Stimulated activated CD8-positive, alpha-beta memory T cell treated with anti-CD3 and anti-CD28 coated beads, Interleukin-7, amount 100 ng/mL, for 48 hours (primary cell): Measurements from ENCODE around the gene SMYD3.

ENCODE experiments used
- DNase-seq, 2 donors: peaks; one replicate each; pipeline ENCODE4 v3.0.0-alpha.2; 2020; ENCODE audit warnings: low read depth in 1 of 2; ENCODE audit errors: extremely low read depth in 1 of 2

SMYD3 gene

DNA sequence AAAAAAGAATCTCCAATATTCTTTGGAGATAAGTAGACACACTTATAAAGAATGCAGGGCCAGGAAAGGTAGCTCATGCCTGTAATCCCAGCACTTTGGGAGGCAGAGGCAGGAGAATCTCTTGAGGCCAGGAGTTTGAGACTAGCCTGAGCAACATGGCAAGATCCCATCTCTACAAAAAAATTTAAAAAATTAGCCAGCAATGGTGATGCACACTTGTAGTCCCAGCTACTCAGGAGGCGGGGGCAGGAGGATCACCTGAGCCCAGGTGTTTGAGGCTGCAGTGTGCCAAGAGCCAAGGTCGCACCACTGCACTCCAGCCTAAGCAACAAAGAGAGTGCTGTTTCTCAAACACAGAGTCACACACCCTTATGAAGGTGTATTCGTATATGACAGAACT lies 385.0 kb downstream of the SMYD3 start:
- DNase-seq: no peak

DNA sequence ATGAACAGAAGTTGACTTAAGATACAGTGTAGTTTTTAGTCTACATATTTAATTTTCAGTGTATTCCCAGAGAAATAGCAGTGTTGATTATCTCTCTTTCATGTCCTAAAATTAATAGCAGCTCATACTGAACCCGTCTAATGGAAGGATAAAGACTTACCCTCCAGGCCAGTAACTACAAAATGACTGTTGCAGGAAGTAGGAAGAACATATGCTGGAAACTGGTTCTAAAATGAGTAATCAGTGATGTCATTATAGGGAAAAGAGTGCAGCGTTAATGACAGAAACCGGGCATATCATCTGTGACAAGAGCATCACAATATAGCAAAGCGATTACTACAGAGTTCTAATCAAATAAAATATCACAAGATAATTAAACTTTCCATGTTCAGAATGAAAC lies 385.5 kb downstream of the SMYD3 start:
- DNase-seq: no peak

DNA sequence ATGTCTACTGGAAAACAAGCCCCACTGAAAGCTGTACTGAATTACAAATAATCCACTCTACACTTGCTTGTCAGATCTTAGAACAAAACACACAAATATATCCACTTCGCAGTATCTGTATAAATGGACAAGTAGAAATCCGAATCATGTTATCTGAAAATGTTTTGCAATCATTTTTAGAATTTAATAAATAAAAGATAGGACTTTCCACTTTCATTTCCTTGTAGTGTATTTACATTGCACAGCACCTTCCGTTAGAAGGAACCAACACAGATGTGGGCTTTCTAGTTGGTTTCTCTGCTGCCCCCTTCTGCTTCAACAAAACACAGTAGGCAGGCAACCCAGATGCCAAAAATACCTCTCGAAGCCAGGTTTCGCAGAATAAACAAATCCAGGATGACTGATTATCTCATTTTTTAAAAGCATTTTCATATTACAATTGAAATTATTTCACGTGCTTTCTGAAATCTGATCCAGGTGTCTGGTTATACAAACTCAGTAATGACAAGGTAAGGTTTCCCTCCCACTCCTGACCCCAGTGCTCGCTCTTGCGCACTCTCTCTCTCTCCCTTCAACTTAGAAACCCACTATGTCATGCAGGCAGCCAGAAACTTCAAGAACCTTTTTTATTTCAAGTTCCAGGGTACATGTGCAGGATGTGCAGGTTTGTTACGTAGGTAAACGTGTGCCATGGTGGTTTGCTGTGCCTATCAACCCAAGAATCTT lies 389.9 kb downstream of the SMYD3 start:
- DNase-seq: no peak

DNA sequence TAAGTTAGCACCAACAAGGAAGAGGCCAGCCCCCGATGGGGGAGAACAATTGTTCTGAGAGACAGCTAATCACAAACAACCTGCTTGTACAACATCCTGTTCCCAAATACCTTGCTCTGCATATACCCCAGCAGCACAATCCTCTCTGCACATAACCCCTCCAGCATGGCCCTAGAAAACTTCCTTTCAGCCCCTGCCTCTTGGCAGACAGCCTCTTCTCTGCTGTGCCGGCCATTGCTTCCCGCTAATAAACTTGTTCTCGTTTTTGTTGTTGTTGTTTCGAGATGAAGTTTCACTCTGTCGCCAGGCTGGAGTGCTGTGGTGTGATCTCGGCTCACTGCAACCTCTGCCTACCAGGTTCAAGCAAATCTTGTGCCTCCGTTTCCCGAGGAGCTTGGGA lies 392.7 kb downstream of the SMYD3 start:
- no peak for DNase-seq

DNA sequence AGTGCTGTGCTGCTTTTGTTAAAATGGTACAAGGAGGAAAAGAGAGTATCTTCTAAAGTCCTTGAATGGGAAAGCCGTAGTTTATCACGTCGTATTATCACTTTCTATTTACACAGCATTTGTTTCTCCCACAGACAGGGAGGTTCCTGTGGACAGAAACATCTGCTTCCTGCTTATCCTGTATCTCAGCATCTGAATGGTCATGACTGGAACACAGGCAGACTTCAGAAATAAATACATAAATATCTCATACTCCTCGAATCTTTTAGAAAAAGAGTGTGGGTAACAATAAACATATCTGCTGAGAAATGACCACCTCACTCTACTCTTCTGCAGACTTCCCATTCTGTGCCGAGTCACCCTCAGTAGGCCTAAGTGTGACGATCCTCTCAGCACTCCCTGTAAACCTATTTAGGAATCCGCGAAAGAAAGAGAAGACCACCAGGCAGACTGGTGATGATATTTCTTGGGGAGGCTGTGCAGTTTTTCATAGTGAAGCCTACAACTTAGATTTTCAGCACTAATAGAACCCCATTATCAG lies 393.5 kb downstream of the SMYD3 start:
- DNase-seq: no peak

DNA sequence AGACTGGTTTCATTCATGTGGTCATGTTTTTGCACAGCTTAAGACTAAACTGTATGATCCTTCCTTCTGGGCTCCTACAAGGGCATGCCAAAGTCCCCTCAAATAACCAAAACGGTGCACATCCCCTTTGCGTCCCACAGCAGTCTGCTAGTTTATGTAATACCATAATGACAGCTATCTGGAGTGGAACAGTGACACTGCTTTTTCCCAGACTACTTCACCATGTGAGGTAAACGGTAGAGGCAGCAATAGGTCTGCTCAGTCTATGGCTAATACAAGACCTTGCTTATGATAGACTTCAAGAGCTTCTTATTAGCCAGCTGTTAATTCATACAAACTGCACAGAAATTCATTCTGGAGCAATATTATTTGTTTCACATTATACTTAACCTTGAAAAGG lies 395.5 kb downstream of the SMYD3 start:
- DNase-seq: no peak

DNA sequence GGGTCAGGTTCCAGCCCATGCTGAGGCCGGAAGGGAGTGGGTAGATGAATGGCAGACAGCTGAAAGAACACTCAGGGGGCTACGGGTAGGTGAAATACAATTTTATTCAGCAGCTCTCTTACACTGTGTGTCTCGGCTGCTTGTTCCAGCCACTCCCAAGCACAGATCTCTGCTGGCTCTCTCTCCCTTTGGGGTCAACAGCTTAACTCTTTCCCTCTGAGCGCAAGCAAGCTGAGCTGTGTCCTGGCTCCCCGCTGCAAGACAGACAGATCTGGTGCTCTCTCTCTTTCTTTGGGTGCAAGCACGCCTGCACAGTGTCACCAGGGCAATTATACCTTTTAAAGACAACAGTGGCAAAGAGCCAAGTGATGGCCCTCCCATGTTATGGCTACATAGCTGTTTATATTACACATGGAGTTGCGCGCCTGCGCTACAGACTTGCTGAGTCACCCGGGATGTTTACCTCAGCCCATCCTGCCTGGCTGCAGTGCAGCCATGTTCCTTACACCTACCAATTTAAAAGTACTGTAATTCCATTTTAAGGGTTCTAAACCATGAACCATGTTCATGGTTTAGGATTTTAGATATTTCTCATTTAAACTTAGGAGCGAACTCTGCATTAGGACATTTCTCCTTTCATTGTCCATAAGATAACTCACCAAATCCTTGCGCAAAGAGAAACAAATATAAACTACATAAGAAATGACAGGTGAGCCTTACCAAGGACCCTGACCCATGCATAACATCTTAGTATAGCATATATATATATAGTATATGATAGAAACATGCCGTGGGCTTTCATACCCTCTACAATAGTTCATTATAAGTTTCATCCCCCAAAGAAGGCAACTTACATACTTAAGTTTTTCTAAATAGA lies 396.5 kb downstream of the SMYD3 start:
- no peak for DNase-seq

DNA sequence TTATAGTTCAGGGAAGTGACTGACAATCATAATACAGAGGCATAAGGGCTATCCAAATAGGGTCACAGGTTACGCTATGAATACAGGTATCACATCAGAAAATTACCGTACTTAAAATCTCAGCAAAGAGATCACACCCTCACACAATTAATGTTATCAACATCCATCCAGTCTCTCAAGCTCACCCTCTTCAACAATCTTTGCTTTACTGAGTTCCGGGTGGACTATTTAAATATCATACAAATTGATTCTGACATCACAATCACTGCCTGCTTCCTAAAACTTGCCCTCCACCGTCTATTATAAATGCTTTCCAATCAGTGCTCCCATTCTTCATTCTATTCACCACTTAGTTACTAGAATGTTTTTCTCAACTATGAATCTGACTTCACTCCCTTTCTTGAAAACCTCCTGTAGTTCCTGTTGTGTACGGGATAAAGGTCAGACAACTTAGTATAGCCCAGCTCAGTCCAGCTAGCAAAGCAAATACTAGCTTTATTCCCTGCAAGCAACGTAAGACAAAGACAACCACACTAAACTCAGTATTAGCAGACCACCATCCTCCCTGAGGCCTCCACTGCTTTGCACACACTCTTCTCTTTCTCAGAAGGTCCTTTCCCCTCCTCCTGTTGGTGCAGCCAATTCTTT lies 398.7 kb downstream of the SMYD3 start:
- DNase-seq: no peak

DNA sequence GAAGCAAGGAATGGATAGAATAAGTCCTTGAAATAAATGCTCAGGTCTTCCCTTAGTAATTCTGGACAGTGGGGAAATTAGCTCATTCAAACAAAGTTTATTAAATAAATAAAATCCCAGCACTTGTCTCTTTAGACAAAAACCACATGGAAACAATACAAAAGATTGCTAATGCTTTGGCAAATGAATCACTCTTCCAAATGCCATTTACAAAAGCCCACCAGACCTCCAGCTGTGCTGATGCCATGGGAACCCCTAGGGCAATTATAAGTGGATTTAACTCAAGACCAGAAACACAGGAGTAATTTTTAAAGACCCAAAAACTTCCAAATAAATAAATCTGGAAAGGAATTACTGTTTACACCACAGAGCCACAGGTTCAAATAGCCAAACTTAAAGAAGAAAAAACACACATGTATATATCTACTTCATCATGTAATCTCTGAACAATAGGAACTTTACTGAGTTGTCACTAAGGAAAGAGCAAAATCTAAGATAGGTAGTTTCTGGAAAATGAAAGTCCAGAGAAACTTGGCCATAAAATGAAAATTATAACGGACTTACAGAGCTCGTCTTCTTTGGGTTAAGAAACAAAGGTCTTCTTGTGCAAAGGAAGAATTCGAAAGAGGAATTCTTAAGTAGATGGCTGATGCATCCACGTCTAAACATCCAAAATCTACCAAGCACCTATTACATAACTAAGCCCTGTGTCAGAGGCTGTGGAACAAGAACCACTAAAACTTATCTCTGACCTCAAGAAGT lies 399.4 kb downstream of the SMYD3 start:
- DNase-seq: no peak

DNA sequence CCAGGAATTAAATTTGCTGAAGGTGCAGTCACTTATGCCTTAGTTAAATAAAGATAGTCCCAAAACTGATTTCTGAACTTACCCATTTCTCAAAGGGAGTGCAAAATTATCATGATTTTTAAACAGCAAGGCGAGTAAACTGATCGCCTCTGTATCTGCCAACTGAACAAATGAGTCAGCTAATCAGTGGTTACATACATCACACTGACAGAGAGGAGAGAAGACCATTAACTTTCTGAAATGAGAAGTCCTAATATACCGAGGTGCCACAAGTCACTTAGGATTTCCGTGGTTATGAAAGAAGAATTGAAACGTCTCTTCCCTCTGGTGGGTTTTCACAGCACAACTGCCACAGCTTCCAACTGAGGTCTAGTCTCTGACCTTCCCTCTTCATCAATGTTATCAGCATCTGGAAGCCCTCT lies 400.7 kb downstream of the SMYD3 start:
- DNase-seq: no peak

DNA sequence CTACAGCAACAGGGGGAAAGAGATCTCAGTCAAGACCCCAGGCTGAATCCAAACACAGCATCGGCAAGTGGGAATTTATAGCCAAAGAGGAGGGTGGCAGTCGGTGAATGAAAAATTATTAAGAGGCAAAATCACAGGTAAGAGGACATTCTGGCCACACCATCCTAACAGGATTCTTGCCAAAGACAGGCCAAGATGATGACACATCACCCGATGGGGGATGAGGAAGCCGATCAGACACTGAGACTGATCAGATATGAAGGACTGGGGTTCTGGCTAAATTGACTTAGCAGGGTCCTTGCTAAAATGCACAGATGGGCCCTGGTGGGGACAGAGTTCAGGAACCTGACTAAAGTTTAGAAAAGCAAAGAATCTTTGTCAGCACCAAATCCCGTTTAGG lies 402.2 kb downstream of the SMYD3 start:
- DNase-seq: no peak

DNA sequence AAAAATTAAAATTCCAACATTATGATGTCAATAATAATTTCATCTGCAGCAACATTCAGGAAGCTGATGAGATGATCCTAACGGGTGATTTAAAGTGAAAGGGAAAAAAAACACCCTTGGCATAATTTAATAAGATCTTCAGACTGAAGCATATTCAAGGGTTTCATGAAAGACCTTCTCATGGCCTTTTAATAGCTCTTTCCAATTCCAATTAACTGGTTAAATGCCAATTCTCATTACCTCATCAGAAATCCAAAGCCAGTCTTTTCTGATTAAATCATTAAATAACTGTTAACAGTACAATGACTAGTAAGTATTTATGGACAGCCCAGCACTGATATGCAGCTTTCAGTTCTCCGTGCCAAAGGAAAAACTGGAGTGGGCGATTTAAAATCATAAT lies 407.5 kb downstream of the SMYD3 start:
- no peak for DNase-seq

DNA sequence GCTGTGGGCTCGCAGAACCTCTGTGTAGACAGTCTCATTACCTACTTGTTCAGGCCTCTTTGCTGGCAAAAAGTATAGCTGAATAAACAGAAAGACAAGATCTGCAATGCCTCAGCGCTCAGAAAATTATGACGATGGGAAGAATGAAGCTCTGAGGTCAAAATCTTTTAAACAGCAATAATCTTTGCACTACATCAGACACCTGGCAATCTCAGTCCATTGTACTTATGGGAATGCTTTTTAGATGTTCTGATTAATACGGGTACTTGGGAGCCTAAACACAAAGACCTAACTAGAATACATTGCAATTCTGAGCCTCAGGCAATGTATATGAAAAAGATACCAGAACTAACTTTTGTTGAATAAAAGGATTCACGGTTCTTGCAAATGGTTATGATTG lies 410.7 kb downstream of the SMYD3 start:
- no peak for DNase-seq

DNA sequence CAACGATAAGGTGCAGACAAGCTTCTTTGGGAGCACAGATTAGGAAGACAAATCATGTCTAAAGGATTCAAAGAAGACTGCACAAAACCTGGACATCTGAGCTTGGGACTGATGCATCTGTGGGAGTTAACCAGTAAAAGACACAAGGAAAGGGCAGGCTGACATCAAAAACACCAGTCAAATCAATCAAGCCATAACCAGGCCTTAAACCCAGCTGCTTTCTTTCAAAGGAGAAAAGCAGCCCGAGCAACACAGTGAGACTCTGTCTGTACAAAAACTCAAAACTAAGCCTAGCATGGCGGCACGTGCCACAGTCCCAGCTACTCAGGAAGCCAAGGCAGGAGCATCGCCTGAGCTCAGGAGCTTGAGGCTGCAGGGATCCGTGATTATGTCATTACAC lies 411.6 kb downstream of the SMYD3 start:
- no peak for DNase-seq

DNA sequence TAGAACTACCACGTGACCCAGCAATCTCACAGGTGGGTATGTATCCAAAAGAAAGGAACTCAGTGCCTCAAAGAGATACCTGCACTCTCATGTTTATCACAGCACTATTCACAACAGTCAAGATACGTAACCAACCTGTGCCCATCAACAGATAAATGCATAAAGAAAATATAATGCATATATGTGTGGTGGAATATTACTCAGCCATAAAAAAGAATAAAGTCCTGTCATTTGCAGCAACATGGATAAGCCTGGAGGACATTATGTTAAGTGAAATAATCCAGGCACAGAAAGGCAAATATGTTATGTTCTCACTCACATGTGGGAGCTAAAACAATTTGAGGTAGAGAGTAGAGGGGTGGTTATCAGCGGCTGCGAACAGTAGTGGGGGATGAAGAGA lies 413.8 kb downstream of the SMYD3 start:
- no peak for DNase-seq

DNA sequence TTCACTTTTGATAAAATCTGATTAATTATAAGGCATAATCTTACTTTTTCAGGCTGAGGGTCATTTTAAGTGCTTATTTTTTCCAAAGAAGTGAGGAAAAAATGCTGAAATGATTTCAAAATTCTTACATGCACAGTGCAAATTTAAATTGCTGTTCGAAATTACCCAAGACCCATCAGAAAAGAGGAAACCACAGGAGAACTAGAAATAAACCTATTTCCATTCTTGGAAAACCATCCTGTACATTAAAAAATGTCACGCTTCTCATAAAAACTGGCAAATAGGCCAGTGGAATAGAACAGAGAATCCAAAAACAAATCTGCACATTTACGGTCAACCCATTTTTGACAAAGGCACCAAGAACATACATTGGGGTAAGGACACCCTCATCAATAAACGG lies 414.9 kb downstream of the SMYD3 start:
- DNase-seq: no peak

DNA sequence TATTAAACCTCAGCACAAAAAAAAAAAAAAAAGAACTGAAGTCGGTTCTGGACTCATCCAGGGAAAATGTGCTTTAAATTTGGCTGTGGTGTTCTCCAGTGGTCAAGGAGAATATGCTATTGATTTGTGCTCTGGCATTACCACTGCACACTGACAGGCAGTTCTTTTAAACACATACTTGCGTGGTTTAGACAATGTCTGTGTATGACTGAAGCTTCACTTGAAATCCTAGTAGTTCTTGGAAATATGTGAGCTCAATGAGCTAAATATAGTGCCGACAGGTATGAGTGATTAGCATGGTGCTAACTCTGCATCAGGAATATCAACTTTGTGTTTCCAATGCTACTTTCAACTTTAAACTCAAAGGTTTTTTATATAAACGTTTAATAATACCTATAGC lies 415.6 kb downstream of the SMYD3 start:
- no peak for DNase-seq

DNA sequence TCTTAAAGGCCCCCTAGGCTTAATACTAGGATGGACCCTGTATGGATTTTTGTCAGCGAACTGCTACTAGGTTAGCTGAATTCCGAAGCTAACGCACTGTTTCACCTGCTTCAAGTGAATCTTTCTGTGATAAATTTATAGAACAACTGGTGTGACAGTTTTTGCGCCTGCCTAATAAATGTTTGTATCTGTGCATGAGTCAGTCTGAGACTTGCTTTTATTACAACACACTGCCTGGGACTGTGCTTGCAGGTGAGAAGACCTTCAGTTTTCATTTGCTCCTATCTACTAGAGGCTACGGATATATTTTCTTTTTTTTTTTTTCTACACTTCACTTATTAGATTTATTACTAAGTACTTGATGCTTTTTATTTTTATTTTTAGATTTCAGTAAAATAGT lies 420.9 kb downstream of the SMYD3 start:
- no peak for DNase-seq

DNA sequence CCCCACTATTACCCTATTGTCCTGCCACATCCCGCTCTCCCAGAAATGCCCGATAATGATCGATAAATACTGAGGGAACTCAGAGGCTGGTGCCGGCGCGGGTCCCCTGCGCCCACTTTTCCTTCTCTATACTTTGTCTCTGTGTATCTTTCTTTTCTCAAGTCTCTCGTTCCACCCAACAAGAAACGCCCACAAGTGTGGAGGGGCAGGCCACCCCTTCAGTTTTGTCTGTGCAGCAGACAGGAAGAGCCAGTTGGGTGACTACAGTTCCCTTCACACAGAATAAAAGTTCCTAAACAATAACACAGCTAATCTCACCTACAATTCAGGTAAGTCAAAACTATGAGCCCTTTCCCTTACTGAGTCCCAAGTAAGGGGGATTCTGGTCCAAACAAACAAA lies 423.7 kb downstream of the SMYD3 start:
- DNase-seq: no peak

DNA sequence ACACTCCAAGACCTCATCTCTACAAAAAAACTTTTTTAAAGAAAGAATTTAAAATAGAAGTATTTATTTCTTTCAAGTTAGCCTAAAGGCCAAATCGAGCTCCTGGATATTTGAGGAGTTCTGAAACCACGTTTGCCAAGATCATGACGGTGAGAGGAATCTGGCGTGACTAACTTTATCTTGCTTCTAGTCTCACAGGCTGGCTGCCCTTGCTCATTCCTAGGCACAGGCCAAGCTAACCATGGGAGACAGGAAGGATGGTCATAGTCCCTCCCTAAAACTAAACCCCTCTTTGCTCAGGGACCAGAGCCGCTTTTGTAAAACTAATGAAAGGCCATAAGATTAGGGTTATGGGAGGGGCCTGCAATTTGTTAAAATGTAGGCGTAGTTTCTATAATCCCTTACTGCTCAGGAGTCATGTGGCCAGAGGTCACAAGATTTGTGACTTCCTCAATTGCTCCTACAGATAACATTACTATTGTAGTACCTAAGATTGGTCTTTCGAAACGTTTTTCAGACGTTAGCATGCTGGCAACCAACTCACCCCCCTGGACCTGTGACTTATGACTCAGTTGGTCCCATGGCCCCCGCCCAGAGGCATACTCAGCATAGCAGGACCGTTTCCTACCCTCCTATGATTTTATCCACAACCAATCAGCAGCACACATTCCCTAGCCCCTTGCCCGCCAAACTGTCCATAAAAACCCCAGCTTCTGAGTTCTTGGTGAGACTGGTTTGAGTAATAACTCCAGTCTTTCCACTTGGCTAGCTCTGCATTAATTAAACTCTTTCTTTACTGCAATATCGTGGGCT lies 425.0 kb downstream of the SMYD3 start:
- DNase-seq: no peak
